Measurements from ENCODE around the gene ZNG1A.

- TF ChIP-seq EZH2 (IDR thresholded peaks at IDR 0.05) (no peak), POLR2AphosphoS5 (IDR thresholded peaks at IDR 0.05; ENCODE audit: borderline replicate concordance, low read depth, low read length) (no peak), FOXP2 (optimal IDR thresholded peaks at IDR 0.05; ENCODE audit: control extremely low read depth, extremely low read length, insufficient read depth) (no peak)
These were observed 27.6 kb upstream of the ZNG1A start for GRCh38 chr9:206481-206880.
